Epidermal melanocyte (primary cell): ENCODE measurements around the gene AGPAT2.

Experiments
- DNase-seq: peaks from one replicate; pipeline ENCODE4 v3.0.0; 2011; ENCODE audit warnings: low spot score; ENCODE audit not compliant: insufficient read length

AGPAT2 gene

GRCh38 chr9:136686794-136687711, at the start of gene AGPAT2:
Gene AGPAT2, minus strand, starts transcription at chr9:136687457. Its CDS starts 100 bp downstream, at chr9:136687357.
- DNase-seq: peak; percentile 78

DNA sequence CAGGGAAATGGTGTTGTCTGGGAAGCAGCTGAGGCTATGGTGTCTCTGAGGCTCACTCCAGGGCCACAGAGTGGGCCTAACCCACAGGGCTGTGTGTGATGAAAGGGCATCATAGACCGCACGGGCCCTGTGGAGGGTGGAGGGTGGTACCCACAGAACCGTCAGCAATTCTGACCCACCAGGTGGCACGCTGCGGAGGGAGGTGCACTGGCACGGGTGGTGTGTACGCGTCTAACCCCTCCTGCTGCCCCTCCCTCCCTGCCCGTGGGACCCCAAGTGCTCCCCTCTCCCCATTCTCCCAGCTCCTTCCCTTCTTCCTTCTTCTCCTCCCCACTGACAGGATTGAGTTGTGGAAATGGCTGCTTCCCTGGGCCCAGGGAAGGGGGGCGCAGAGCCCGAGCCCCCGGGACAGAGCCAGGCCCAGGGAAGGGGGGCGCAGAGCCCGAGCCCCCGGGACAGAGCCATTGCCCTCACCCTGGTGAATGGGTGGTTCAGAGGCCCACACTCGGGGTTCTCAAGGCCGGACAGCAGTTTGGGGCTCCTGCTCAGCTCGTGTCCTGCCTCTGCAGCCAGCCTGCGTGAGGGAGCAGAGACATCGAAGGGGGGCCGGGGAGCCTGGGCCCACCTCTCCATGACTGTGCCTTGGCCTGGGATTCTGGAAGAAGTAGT, 48.7 kb upstream of the AGPAT2 start:
- no peak for DNase-seq

- DNase-seq: no peak
Measured at GRCh38 chr9:136734837-136735496, 47.7 kb upstream of the AGPAT2 start.

DNA sequence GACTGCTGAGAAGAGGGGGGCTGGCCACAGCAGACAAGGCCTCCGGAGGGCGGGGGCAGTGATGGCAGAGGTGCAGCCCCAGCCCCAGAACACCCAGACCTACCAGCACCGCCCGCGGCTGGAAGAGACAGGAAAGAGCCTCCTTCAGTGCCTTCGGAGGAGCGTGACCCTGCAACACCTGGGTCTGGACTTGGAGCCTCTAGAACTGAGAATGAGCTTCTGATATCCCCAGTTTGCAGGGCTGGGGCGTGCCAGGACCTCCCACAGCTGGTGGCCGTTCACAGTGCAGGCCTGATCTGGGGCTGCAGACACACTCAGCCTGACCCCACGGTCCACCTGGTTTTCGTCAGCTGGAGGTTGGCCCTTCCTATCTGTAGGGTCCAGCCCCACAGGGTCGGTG, 46.4 kb upstream of the AGPAT2 start:
- no peak for DNase-seq

- DNase-seq: no peak
Measured at GRCh38 chr9:136732444-136733178, 45.4 kb upstream of the AGPAT2 start.

DNA sequence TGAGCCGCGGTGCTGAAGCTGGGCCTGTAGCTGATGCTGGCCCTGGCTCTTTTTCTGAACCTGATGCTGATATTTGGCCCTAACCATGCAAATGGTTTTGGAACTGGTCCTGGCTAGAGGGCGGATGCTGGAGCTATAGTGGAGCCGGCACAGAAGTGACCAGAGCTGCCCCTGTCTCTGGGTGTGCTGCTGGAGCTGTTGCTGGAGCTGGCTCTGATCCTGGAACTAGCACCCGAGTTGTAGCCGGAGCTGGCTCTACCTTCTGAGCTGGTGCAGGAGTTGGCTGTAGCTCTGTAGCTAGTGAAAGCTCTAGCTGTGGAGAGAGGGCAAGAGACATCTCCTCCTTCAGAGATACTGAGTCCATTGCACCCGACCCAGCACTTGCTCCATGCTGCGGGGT, 42.7 kb upstream of the AGPAT2 start:
- DNase-seq: no peak

GRCh38 chr9:136729144-136729543, 41.9 kb upstream of the AGPAT2 start:
- DNase-seq: no peak

GRCh38 chr9:136728548-136729123, 41.4 kb upstream of the AGPAT2 start:
- DNase-seq: peak; percentile 61

DNA sequence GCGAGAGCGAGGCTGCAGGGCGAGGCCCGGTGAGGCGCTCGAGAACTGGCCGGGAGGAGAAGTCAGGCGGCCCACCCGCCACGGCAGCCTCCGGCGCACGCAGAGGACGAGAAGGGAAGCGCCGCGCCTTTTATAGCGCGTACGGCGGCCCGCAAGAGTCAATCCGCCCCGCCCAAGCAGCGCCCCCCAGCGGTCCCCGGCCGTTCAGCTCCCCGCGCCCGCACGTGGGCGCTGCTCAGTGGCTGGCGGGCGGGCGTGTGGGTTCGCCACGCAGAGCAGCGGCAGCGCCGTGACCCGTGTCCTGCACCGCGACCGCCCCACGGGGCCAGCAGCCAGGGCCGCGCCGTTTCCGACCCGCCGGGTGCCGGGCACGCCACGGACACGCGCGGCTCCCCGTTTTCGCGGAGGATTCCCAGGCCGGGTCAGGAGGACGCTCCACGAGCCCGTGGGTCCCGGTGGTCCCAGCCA, 40.9 kb upstream of the AGPAT2 start:
- DNase-seq: peak; percentile 97

DNA sequence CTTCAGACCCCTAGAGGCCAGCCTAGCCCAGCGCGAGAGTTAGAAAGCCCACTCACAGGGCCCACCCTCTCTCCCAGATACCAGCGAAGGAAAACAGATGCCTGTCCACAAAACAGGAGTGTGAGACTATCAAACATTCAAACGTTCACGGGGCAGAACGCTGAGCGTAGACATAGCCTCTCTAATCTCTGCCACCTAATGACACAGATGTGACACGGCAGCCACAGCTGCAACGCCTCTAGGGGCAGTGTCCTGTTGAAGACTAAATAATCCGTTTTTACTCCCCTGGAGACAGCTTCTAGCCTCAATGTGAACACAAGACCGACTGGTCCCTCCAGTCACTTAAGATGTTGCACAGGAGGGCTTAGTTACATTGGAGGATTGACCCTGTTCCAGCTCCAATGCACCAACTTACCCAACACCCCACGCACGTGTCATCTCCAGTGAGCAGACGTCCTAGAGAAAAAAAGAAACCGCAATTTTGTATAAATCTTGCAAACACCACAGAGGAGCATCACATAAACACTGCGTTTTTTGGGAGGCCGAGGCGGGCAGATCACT, 39.5 kb upstream of the AGPAT2 start:
- DNase-seq: no peak

- DNase-seq: no peak
Measured at GRCh38 chr9:136726118-136726517, 38.9 kb upstream of the AGPAT2 start.

- DNase-seq: peak; percentile 88
Measured at GRCh38 chr9:136725612-136726011, 38.4 kb upstream of the AGPAT2 start.

DNA sequence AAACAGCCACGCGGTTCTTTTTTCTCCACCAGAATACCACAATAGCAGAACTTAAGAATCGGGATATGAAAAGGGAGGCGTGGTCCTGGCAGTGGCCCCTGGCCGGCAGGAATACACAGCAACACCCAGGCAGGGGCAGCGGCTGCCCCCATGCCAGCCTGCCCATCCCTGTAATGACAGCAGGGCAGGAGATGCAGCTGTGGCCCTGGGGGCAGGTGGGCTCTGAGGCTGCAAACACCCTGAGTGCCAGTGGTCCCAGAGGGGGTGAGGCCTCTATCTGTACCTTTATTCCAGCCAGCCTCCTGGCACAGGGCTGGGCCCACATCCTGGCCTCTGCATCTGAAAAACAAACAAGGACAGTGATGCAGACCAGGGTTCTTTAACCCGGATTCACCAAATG, 37.5 kb upstream of the AGPAT2 start:
- no peak for DNase-seq

DNA sequence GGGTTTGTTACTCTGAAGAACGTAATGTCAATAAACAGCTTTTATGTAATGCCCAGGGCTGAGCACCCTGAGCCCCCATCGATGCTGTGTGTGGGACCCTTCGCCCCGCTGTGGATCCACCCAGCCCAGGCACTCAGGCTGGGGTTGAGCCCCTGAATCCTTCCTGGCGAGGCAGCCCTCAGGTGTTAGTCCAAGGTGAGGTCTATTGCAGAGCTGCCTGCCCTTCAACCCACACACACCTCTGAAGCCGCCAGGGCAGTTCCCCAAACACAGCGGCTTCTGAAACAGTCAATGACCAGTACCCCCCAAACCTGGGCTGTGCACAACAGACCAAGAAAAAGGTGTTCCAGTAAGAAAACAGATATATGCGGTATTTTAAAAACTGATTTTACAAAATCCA, 36.7 kb upstream of the AGPAT2 start:
- DNase-seq: no peak

DNA sequence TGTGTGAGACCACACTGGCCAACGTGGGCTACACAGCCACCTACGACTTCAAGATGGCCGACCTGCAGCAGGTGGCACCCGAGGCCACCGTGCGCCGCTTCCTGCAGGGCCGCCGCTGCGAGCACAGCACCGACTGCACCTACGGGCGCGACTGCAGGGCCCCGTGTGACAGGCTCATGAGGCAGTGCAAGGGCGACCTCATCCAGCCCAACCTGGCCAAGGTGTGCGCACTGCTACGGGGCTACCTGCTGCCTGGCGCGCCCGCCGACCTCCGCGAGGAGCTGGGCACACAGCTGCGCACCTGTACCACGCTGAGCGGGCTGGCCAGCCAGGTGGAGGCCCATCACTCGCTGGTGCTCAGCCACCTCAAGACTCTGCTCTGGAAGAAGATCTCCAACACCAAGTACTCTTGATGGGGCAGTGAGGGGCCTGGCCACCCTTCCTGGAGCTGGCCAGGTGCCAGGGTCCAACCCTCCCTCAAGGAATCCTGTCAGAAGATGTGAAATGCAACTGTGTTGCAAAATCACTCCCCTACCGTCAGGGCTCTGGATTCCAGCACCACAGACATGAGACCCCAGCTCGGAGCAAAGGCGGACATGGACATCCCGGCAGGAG, 36.2 kb upstream of the AGPAT2 start:
- no peak for DNase-seq

GRCh38 chr9:136722969-136723356, 35.7 kb upstream of the AGPAT2 start:
- no peak for DNase-seq

- no peak for DNase-seq
Measured at GRCh38 chr9:136722093-136722968, 35.1 kb upstream of the AGPAT2 start.

GRCh38 chr9:136721339-136722092, 34.3 kb upstream of the AGPAT2 start:
- no peak for DNase-seq
